PC-3 (cell line): Measurements from ENCODE around the gene BRI3. TPM values are rescaled to one million over a fixed set of nuclear protein-coding genes. Genes with fewer than 3 reads are reported as not detected.

Experiments used
- ATAC-seq: fragments of 200-7000 bp; cut with Tn5 transposase; 2 replicates; pipeline ENCODE4 v1.9.1; 2020; ENCODE audit warnings: mild to moderate bottlenecking, moderate library complexity
- BruUV-seq: library from RNA; stranded (reverse); fragments of 400-500 nt; replicated peaks from 2 replicates; lab custom pipeline; 2021; lab: Mats Ljungman, UMichigan
- CTCF ChIA-PET: fragments of 300-600 bp; sonication (Branson Sonifier 250); formaldehyde crosslinking; loops from one replicate; lab custom pipeline; 2022; ENCODE audit warnings: antibody characterized with exemption; lab: Charles Lee
- POLR2A ChIA-PET: fragments of 300-600 bp; sonication (Branson Sonifier 250); formaldehyde crosslinking; loops from one replicate; lab custom pipeline; 2022; ENCODE audit warnings: antibody characterized with exemption; ENCODE audit not compliant: unreplicated experiment; lab: Charles Lee
- DNase-seq: peaks from one replicate; pipeline ENCODE4 v3.0.0-alpha.2; 2015
- H2AFZ ChIP-seq: fragments of 300-600 bp; sonication (generic); 2 replicates; pipeline ENCODE4 v1.6.0; 2016; ENCODE audit warnings: antibody characterized with exemption, low read length
- H3F3A ChIP-seq: fragments of 300-600 bp; sonication (generic); one replicate; pipeline ENCODE4 v1.6.0; 2017; ENCODE audit warnings: antibody characterized with exemption, low read length, control low read depth, mild to moderate bottlenecking; ENCODE audit not compliant: unreplicated experiment
- H3K27ac ChIP-seq: fragments of 300-600 bp; sonication (generic); 2 replicates; pipeline ENCODE4 v1.5.1; 2016; ENCODE audit warnings: mild to moderate bottlenecking, low read length
- H3K27me3 ChIP-seq: fragments of 300-600 bp; sonication (generic); 2 replicates; pipeline ENCODE4 v1.6.1; 2016; ENCODE audit warnings: low read length, mixed read lengths
- H3K36me3 ChIP-seq: fragments of 300-600 bp; sonication (generic); 2 replicates; pipeline ENCODE4 v1.6.1; 2016; ENCODE audit warnings: low read depth, mixed run types, low read length, mixed read lengths
- H3K4me1 ChIP-seq: fragments of 300-600 bp; sonication (generic); 2 replicates; pipeline ENCODE4 v1.5.1; 2016; ENCODE audit warnings: low read length; ENCODE audit not compliant: insufficient read depth
- H3K4me2 ChIP-seq: fragments of 300-600 bp; sonication (generic); 2 replicates; pipeline ENCODE4 v1.6.0; 2016; ENCODE audit warnings: low read length
- H3K4me3 ChIP-seq: fragments of 300-600 bp; sonication (generic); 2 replicates; pipeline ENCODE4 v1.5.1; 2016; ENCODE audit warnings: mild to moderate bottlenecking, low read length, mixed read lengths
- H3K79me2 ChIP-seq: fragments of 300-600 bp; sonication (generic); 2 replicates; pipeline ENCODE4 v1.6.1; 2017; ENCODE audit warnings: low read length, mixed read lengths
- H3K9ac ChIP-seq: fragments of 300-600 bp; sonication (generic); 2 replicates; pipeline ENCODE4 v1.6.0; 2016; ENCODE audit warnings: mild to moderate bottlenecking, low read length
- H3K9me2 ChIP-seq: fragments of 300-600 bp; sonication (generic); replicated peaks from 2 replicates; pipeline ENCODE4 v1.6.1; 2016; ENCODE audit warnings: mixed run types, low read length, mixed read lengths
- H3K9me3 ChIP-seq: fragments of 300-600 bp; sonication (generic); 2 replicates; pipeline ENCODE4 v1.6.1; 2016; ENCODE audit warnings: low read length, mixed read lengths
- H4K20me1 ChIP-seq: fragments of 300-600 bp; sonication (generic); 2 replicates; pipeline ENCODE4 v1.6.1; 2016; ENCODE audit warnings: low read length, mixed read lengths
- EZH2 ChIP-seq: fragments of 300-600 bp; sonication (generic); IDR thresholded peaks from one replicate; pipeline ENCODE4 v1.6.1; 2017; ENCODE audit warnings: antibody characterized with exemption, mild to moderate bottlenecking, low read length; ENCODE audit not compliant: unreplicated experiment
- EZH2phosphoT487 ChIP-seq: fragments of 300-600 bp; sonication (generic); IDR thresholded peaks from 2 replicates; pipeline ENCODE4 v1.6.1; 2018; ENCODE audit warnings: mild to moderate bottlenecking, antibody characterized with exemption, low read length, borderline replicate concordance
- intact Hi-C: fragments of 100-400 bp; cut with micrococcal nuclease; formaldehyde crosslinking; loops from 2 replicates; pipeline ENCODE4 v1.9.0; 2023
- total RNA-seq: library from RNA; depleted of rRNA; stranded (reverse); fragments of >200 nt; gene quantifications from 2 replicates; pipeline ENCODE4 v1.2.3, GENCODE V29; 2014
- TF ChIP-seq, protein P1 (sequence below): fragments of 300-600 bp; sonication (generic); conservative IDR thresholded peaks from 2 replicates; pipeline ENCODE4 v1.5.1; 2017; ENCODE audit warnings: antibody characterized with exemption, low read depth, mild to moderate bottlenecking, low read length

The BRI3 gene
- total RNA-seq, 1 experiment from 2014 or later, result 55.0 TPM

DNA sequence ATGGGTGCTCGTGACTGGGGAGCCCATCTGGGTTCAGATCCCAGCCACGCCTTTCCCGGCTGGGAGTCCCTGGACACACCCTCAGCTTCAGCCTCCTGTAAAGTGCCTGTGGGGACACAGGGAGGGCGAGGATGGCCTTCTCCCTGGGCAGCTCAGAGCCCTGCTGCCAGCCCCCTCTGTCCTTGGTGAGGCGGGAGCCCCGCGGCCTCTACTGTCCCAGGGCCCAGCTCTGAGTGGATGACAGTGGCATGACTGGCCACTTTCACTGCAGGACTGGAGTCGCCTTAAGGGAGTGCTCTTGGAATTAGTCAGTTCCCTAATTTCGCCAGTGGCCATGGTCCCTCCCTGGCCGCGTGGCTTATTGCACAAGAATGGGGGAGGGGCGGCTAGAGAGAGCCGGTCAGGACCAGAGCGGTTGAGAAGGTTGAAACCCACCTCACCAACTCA lies 4.6 kb downstream of the BRI3 start:
- peak; percentile 19 for ATAC-seq
- H3K27ac ChIP-seq, result peak overlapping the region; percentile 84
- H3K4me1 ChIP-seq, result peaks cover 42% of the 10 kb centered on the region
- H4K20me1 ChIP-seq, result peaks cover 9% of the 10 kb centered on the region
- peak; percentile 90 for DNase-seq
- intact Hi-C loops, result no loop called here
- POLR2A ChIA-PET, result no interaction called here
- H3K4me2 ChIP-seq, result peak overlapping the region; percentile 100
- H3K9me3 ChIP-seq, result no peaks in the 10 kb centered on the region
- H3K36me3 ChIP-seq, result peaks cover 3% of the 10 kb centered on the region; the same call in 1 of the 2 replicates
- CTCF ChIA-PET, result interaction anchor here (0.6 kb wide), 1 partner anchor 72 kb away, joined by 6 read pairs; no protein-coding TSS in a partner anchor
- TF ChIP-seq, protein P1, sequence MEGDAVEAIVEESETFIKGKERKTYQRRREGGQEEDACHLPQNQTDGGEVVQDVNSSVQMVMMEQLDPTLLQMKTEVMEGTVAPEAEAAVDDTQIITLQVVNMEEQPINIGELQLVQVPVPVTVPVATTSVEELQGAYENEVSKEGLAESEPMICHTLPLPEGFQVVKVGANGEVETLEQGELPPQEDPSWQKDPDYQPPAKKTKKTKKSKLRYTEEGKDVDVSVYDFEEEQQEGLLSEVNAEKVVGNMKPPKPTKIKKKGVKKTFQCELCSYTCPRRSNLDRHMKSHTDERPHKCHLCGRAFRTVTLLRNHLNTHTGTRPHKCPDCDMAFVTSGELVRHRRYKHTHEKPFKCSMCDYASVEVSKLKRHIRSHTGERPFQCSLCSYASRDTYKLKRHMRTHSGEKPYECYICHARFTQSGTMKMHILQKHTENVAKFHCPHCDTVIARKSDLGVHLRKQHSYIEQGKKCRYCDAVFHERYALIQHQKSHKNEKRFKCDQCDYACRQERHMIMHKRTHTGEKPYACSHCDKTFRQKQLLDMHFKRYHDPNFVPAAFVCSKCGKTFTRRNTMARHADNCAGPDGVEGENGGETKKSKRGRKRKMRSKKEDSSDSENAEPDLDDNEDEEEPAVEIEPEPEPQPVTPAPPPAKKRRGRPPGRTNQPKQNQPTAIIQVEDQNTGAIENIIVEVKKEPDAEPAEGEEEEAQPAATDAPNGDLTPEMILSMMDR, result no peak
- TF ChIP-seq EZH2phosphoT487, result no peak
- no peak for TF ChIP-seq EZH2
- no peaks in the 10 kb centered on the region for H3F3A ChIP-seq
- H3K9ac ChIP-seq, result peak overlapping the region; percentile 97
- no TSS peak for BruUV-seq
- peak overlapping the region; percentile 43 for H2AFZ ChIP-seq
- H3K79me2 ChIP-seq, result peaks cover 88% of the 10 kb centered on the region
- no peaks in the 10 kb centered on the region for H3K27me3 ChIP-seq
- no peaks in the 10 kb centered on the region for H3K9me2 ChIP-seq
- H3K4me3 ChIP-seq, result peak overlapping the region; percentile 97

DNA sequence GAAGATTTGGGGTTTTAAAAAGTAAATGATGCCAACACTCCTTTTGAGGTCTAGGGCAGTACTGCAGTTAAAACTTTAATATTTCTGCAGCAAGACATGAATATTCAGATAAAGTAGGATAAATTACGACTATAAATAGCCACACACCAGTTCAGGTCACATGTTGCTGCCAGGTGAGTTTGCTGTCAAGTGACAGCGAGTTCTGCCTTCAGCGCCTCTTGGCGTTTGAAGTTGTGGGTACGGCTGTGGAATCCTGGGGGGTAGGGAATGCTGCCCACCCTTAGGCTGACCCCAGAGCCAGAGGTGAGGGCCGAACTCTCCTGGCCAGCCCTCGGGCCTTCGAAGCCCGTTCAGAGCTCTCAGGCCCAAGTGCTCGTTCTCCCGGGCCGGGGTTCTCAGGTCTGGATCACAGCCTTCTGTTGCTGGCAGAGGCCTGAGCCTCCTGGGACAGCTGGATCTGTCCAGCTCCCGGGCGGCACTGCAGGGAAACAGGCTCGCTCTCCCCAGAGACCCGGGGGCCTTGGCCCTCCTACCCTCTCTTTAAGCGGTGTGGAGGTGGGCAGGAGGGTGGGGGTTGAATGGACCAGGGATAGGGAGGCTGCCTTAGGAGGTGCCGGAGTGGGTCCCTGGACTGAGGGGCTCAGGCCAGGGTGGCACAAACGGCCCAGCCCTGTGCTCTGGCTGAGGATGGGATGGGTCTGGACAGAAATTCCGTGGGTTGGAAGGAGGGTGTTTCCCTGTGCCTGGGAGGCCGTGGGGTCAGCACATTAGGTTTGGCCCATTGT lies 5.4 kb downstream of the BRI3 start:
- no TSS peak for BruUV-seq
- no peak for ATAC-seq
- Histone ChIP-seq H3K9ac (peak overlapping the region; percentile 97), H3K9me3 (no peaks in the 10 kb centered on the region), H3K4me1 (peaks cover 42% of the 10 kb centered on the region), H2AFZ (peak overlapping the region; percentile 43), H3F3A (no peaks in the 10 kb centered on the region), H3K79me2 (peaks cover 93% of the 10 kb centered on the region), H3K36me3 (peaks cover 9% of the 10 kb centered on the region), H3K27ac (peak overlapping the region; percentile 84), H3K27me3 (no peaks in the 10 kb centered on the region), H3K4me3 (peak overlapping the region; percentile 97), H3K9me2 (no peaks in the 10 kb centered on the region), H3K4me2 (peak overlapping the region; percentile 100), H4K20me1 (peaks cover 9% of the 10 kb centered on the region)
- TF ChIP-seq, protein P1, result no peak
- TF ChIP-seq EZH2phosphoT487 (no peak), EZH2 (no peak)
- CTCF ChIA-PET, result no interaction called here
- DNase-seq, result no peak
- POLR2A ChIA-PET, result no interaction called here
- intact Hi-C loops, result no loop called here

DNA sequence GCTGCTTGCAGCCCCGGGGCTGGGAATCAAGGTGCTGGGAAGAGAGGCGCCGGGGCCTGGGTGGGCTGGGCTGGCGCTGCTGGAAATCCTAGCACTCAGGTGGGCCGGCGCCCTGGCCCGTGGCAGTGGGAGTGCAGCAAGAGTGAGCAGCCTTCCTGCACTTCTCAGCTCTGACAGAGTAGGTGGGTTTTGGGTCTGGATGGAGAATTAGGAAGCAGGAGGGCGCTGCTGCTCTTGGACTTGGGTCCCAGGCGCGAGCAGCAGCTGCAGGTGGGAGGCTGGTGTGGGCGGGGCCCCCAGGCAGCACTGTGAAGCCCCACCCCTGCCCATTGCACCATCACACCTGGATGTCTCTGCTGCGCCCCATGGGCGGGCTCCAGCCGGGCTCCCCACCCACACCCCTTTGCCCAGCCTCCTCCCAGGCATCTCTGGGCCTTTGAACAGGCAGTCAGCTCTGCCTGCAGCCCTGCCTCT lies 6.0 kb downstream of the BRI3 start:
- Histone ChIP-seq H3K36me3 (peaks cover 14% of the 10 kb centered on the region), H2AFZ (no peak overlapping the region), H3K27ac (peak overlapping the region; percentile 84; the same call in 1 of the 2 replicates), H3K9me2 (no peaks in the 10 kb centered on the region), H3K9me3 (no peaks in the 10 kb centered on the region), H4K20me1 (peaks cover 7% of the 10 kb centered on the region), H3K4me2 (no peak overlapping the region), H3K27me3 (no peaks in the 10 kb centered on the region), H3K4me1 (peaks cover 42% of the 10 kb centered on the region), H3K79me2 (peaks cover 86% of the 10 kb centered on the region), H3K9ac (no peak overlapping the region), H3K4me3 (no peak overlapping the region), H3F3A (no peaks in the 10 kb centered on the region)
- TF ChIP-seq, protein P1, result no peak
- no peak for TF ChIP-seq EZH2
- no peak for TF ChIP-seq EZH2phosphoT487
- no peak for ATAC-seq
- POLR2A ChIA-PET, result no interaction called here
- CTCF ChIA-PET, result no interaction called here
- DNase-seq, result no peak
- intact Hi-C loops, result no loop called here
- no TSS peak for BruUV-seq
